Amniotic stem cell (primary cell): ENCODE data around the gene UBE2L5.

Experiments used
- DNase-seq: peaks from one replicate; lab custom pipeline; 2025; lab: John Stamatoyannopoulos, UW

UBE2L5 gene

DNA sequence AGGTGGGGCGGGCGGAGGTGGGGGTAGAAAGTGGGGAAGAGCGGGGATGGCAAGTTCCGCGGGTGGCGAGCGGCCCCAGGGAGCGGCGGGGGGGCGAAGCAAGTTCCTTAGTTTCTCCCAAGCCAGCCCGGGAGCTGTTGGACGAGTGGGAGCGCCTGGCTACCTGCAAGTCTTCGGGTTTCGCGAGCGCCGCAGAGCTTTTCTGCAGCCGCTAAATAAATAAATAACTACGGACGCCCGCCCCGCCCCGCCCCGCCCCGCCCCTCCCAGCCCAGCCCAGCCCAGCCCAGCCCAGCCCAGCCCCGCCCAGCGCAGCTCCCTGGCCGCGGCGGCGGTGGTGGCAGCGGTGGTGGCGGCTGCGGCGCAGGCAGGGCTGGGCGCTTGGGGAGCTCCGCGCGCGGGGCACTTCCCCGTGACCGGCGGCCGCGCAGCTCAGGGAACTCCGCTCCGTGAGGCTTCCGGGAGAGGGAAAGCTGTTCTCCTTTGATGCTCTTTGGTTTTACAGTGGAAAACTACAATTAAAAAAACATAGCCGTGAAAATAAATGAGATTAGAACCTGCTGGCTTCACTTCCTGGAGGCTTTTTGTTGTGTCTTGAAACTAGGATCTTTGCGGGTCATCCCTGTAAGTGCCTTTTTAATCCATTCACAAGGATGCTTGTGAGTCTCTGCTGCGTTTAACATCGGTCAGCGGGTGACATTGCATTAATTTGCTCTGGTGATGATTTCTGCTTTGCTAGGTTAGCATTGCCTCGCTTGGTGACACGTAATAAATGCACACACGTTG lies at the start of gene UBE2L5:
Gene UBE2L5 (plus strand): TSS at position 440 of the 786 bp plus-strand sequence. CDS start 5,498 bp downstream, outside the sequence.
- peak; percentile 40 for DNase-seq

GRCh38 chr13:30373727-30374126 lies 48.6 kb upstream of the UBE2L5 start:
- DNase-seq: no peak

GRCh38 chr13:30375265-30375835 lies 46.9 kb upstream of the UBE2L5 start:
- DNase-seq: no peak

DNA sequence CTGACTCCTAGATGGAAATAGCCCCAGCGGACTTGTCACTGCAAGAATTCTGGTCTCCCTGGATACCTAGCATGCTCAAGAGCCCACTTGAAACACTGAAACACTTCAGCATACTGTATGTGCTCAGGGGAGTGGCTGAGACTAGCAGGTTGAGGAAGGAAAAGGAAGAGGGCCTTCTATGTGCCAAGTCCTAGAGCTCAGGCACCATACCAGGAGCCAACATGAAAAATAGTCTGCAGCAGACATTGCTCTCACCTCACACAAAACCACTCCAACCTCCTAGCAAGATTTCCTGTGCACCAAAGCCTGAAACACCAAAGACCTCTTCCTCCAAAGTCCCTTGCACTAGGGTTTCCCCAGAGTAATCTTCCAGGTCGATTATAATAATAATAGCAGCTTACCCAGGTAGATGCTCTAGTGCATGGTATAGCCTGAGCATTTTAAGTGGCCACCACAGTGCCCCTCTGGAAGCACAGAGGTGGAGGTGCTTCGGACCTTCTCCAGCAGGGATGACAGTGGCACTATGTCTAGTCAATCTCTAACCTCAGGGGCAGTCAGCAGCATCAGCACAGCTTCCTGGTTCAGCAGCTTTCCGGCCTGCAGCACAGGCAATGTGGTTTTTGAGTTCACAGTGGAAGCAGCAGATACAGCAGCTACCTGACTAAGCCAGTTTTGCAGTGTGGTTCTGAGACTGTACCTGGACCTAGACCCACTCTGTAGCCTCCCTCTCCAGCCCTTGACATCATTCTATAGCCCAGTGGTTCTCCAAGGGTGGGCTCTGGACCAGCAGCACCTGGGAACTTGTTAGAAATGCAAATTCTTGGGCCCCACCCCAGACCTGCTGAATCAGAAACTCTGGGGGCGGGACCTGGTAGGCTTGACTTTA lies 45.6 kb upstream of the UBE2L5 start:
- no peak for DNase-seq

- no peak for DNase-seq
These were observed 45.0 kb upstream of the UBE2L5 start for GRCh38 chr13:30377312-30377685.

- no peak for DNase-seq
These were observed 44.1 kb upstream of the UBE2L5 start for GRCh38 chr13:30378191-30378590.

GRCh38 chr13:30381049-30381448 lies 41.2 kb upstream of the UBE2L5 start:
- DNase-seq: no peak

- no peak for DNase-seq
These were observed 39.3 kb upstream of the UBE2L5 start for GRCh38 chr13:30382836-30383525.

DNA sequence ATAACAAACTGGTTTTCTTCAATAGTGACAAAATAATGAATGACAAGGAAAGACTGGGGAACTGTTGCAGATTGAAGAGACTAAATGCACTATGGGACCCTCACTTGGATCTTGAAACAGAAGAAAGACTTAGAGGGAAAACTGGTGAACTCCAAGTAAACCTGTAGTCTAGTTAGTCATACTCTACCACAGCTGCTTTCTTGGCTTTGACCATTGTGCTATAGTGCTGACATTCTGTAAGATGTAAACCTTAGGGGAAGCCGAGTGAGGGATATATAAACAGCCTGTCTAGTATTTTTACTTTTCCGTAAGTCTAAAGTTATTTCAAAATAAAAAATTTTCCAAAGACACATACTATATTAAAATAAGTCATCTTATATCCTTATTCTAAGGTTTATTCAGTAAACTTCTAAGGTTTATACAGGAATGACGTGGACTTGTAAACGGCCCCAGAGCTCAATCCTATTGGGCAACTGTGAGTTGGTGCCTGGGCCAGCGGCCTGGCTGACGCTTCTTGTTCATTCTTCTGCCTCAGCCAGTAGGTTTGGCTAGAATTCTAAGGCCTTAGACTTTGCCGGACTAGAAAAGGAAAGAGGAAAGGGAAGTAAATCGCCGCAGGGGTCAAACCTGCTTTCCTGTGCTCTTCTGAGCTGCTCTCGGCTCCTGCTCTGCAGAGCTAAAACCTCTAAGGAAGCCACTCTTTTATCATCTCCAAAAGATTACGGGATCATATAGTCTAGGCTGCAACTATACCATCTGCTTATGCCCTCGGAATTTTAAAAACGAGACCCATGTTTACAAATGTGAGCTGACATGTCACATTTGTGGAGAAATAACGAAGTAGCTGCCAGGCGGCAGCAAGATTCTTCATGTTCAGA lies 33.6 kb upstream of the UBE2L5 start:
- DNase-seq: no peak

- no peak for DNase-seq
These were observed 30.2 kb upstream of the UBE2L5 start for GRCh38 chr13:30391956-30392680.

GRCh38 chr13:30392681-30393045 lies 29.6 kb upstream of the UBE2L5 start:
- DNase-seq: no peak

DNA sequence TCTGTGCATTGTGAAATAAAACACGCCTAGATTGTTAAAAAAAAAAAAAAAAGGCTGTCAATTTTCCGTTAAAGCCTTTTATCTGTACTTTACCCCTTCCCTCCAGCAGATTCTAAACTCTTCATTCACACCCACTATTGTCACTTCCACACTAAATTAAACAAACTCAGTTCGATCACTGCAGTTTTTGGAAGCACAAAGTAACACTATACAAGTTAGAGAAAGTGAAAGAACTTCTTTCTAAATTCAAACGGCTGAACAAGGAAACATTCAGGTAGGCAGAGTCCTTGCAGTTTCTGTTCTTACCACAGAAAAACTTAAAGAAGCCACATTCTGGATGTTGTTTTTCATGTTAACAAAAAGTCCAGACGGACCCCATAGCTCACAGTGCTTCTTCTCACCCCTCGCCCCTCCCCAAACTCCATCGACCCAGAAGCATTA lies 27.5 kb upstream of the UBE2L5 start:
- DNase-seq: no peak

DNA sequence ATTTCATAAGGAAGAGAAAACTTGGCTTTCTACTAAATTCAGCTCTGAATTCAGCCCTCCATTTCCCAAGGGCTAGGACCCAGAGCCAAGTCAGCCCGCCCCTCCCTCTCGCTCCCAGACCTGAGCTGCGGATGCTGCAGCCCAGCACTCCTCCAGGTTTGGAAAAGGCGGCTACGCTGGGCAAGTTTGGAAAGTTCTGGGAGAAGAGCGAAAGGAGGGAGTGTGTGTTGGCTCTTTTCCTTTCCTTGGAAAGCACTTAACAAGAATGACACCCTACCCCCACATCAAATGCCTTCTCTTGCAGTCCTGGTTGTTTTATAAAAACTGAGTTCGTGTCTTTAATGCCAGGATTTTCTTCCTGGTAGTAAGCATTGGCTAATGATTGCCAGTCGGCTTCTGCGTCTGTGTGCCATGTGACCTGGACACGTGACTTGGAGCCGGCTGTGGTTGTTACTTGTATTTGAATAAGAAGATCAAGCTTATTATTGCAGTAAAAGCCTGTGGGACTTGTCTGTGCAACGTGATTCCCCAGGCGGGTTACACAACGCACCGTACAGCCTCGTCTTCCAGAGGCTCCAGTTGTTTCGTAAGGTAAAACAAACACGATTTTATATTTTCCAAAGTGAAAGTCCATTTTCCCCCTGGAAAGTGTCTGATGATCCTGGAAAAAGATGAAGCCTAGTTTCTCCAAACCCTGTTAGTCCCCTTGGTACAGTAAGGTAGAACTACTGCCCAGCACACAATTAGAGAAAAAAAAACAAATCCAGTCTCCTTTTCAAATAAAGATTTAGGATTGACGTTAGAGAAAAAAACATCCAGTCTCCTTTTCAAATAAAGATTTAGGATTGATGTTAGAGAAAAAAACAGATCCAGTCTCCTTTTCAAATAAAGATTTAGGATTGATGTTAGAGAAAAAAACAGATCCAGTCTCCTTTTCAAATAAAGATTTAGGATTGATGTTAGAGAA lies 26.8 kb upstream of the UBE2L5 start:
- DNase-seq: peak; percentile 79

GRCh38 chr13:30396434-30397075 lies 25.7 kb upstream of the UBE2L5 start:
- no peak for DNase-seq

DNA sequence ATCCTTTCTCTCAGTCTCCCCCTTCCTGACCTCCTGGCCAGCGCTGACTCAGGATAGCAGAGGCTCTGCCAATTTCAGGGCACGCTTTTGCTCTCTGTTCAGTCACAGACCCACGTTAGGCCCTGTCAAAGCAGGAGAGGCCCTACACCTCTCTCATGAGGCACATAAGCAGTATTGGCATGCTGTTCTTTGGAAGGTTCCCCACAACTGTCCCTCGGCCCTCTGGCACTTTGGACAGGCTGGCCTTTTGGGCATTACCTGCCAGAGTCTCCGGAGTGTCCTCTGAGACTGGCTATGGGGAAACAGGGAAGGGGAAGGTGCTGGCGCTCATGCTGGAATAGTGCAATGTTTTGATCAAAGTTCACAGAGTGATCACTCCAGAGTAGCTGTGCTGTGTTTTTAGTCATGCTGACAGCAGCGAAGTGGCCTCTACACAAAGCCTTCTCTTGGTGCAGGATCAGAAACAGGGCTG lies 23.7 kb upstream of the UBE2L5 start:
- no peak for DNase-seq

GRCh38 chr13:30400376-30400775 lies 21.9 kb upstream of the UBE2L5 start:
- DNase-seq: no peak

DNA sequence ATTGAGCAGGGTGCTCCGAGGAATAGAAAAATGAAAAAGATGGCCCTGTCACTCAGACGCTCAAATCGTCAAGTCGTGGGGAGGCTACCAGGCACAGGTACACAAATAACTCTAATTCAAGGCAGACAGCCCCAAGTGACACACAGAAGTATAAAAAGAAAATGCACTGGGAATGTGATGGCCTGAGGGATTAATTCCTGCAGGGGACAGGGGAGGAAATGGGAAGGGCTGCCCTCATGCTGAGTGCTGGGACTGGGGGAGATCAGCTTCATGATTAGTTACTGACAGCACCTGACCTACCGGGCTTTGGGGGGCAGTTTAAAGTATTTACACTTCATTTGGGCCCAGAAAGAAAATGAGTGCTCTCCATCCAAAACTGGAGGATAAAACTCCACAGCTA lies 20.9 kb upstream of the UBE2L5 start:
- DNase-seq: no peak

DNA sequence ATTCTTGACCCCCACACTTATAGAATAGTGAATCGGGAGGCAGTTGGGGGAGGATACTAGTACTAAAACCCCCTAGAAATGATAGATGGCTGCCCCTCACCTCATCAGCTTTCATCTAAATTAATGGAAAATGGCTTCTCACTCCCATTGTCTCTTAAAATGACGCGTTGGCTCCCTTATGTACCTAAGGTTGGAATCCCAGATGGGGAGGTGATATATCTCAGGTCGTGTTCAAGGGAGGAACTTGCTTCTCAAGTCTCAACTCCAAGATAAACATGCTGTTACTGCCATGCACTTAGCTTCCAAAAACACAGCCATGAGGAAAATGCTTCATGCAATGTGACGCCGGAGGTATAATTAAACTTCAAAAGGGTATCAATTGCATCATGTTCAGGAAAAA lies 18.8 kb upstream of the UBE2L5 start:
- DNase-seq: no peak

DNA sequence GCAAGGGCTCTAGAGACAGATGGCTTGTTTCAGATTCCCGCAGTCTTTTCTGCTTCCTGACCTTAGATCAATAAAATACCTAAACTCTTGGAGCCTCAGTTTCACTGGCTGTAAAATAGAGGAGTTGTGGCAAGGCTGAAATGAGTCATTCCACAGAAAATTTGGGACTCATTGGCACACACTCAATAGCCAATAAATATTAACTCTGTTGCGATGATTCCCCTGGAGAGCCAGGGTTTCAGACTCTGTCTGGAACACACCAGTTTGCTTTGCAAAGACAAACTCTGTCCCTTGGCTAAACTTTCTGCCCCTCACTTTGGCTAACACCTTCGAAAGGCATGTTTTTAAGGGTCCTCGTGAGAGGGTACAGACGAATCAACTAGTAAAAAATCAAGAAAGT lies 18.1 kb upstream of the UBE2L5 start:
- no peak for DNase-seq
